Coronary artery (tissue), 2 donors: ENCODE data around the gene HOPX.

Experiments used
- DNase-seq: peaks from one replicate; pipeline ENCODE4 v3.0.0-alpha.2; 2017; ENCODE audit warnings: low spot score
- H3K27ac ChIP-seq, 2 donors: fragments of 200-600 bp; sonication (generic); one replicate each; pipeline ENCODE4 v1.5.1; 2016 to 2019
- H3K4me3 ChIP-seq: fragments of 200-600 bp; sonication (generic); 2 replicates; pipeline ENCODE4 v1.5.1; 2016; ENCODE audit warnings: mild to moderate bottlenecking, moderate library complexity
- CTCF ChIP-seq: fragments of 200-600 bp; sonication (generic); IDR thresholded peaks from one replicate; pipeline ENCODE4 v1.5.1; 2019; ENCODE audit warnings: antibody characterized with exemption

The HOPX gene

GRCh38 chr4:56665781-56666180 lies 15.3 kb downstream of the HOPX start:
- H3K4me3 ChIP-seq = no peak overlapping the region
- TF ChIP-seq CTCF = no peak
- no peak for DNase-seq
- no peak overlapping the region for H3K27ac ChIP-seq

GRCh38 chr4:56662782-56663468 lies 18.2 kb downstream of the HOPX start:
- no peak for DNase-seq
- no peak for TF ChIP-seq CTCF
- no peak overlapping the region for H3K4me3 ChIP-seq
- H3K27ac ChIP-seq = no peak overlapping the region

GRCh38 chr4:56659946-56660345 lies 21.1 kb downstream of the HOPX start:
- Histone ChIP-seq H3K4me3 (no peak overlapping the region), H3K27ac (no peak overlapping the region)
- TF ChIP-seq CTCF = no peak
- no peak for DNase-seq

- H3K27ac ChIP-seq = no peak overlapping the region
- DNase-seq = no peak
- no peak overlapping the region for H3K4me3 ChIP-seq
- no peak for TF ChIP-seq CTCF
Measured at GRCh38 chr4:56658528-56658927, 22.6 kb downstream of the HOPX start.

- no peak for TF ChIP-seq CTCF
- no peak for DNase-seq
- no peak overlapping the region for H3K27ac ChIP-seq
- H3K4me3 ChIP-seq = no peak overlapping the region
Measured at GRCh38 chr4:56657818-56658217, 23.3 kb downstream of the HOPX start.

- DNase-seq = no peak
- no peak for TF ChIP-seq CTCF
- Histone ChIP-seq H3K27ac (no peak overlapping the region), H3K4me3 (no peak overlapping the region)
Measured at GRCh38 chr4:56657128-56657527, 24.0 kb downstream of the HOPX start.

- H3K4me3 ChIP-seq = peak overlapping the region; percentile 74
- DNase-seq = no peak
- H3K27ac ChIP-seq = no peak overlapping the region
- no peak for TF ChIP-seq CTCF
Measured at GRCh38 chr4:56656346-56656643, 24.8 kb downstream of the HOPX start.
